ENCODE results near the gene ERO1B. TPM values are rescaled to one million over a fixed set of nuclear protein-coding genes. Genes with fewer than 3 reads are reported as not detected.
A peak's percentile ranks its signal among the peaks of the same experiment; 100 is the strongest.

Gene ERO1B
- total RNA-seq, 3 donors from 2014 or later (not counting 1 experiment from before 2014, with no cell fraction given) = 14.7 to 17.8 (median 16.5) TPM

- H3K4me1 Mint-ChIP-seq = peaks cover 0 to 18% of the 10 kb centered on the region in 2 donors
- Histone ChIP-seq H3K9me3 (ENCODE audit: control insufficient read depth, insufficient read depth, low read length) (peaks cover 5% of the 10 kb centered on the region), H3K27me3 (ENCODE audit: control insufficient read depth, insufficient read depth, low read length) (no peaks in the 10 kb centered on the region), H3K4me1 (ENCODE audit: control insufficient read depth, insufficient read depth, low read length) (no peaks in the 10 kb centered on the region), H3K36me3 (ENCODE audit: control insufficient read depth, insufficient read depth, low read length) (peaks cover 2% of the 10 kb centered on the region), H3K27ac (ENCODE audit: low read length) (no peak overlapping the region), H3K4me3 (ENCODE audit: low read length) (no peak overlapping the region)
- peaks cover 32% of the 10 kb centered on the region for H3K36me3 Mint-ChIP-seq
- H3K9me3 Mint-ChIP-seq = peaks cover 6 to 21% of the 10 kb centered on the region in 2 donors
- intact Hi-C loops (cut with micrococcal nuclease) = no loop called here
- no peak for ATAC-seq
- peak in 1 of 2 donors; percentile 11 for DNase-seq
- H3K27ac Mint-ChIP-seq = no peak overlapping the region
- no peak for TF ChIP-seq CTCF (IDR thresholded peaks at IDR 0.05)
- no peak overlapping the region for H3K4me3 Mint-ChIP-seq
- no CpG with 5 or more reads among the region's 1 CpG for WGBS (ENCODE audit: insufficient coverage)
- no peaks in the 10 kb centered on the region for H3K27me3 Mint-ChIP-seq (ENCODE audit: low read depth in 2 of 2)
Measured at GRCh38 chr1:236259043-236259442, 22.7 kb downstream of the ERO1B start.

- no peak overlapping the region for H3K4me3 ChIP-seq (ENCODE audit: low read length)
- no peak overlapping the region for H3K27ac Mint-ChIP-seq
- no peak for TF ChIP-seq CTCF (IDR thresholded peaks at IDR 0.05)
- H3K9me3 Mint-ChIP-seq = peaks cover 6 to 21% of the 10 kb centered on the region in 2 donors
- peaks cover 2% of the 10 kb centered on the region for H3K36me3 ChIP-seq (ENCODE audit: control insufficient read depth, insufficient read depth, low read length)
- H3K4me1 Mint-ChIP-seq = peaks cover 0 to 20% of the 10 kb centered on the region in 2 donors
- H3K27me3 ChIP-seq (ENCODE audit: control insufficient read depth, insufficient read depth, low read length) = no peaks in the 10 kb centered on the region
- intact Hi-C loops (cut with micrococcal nuclease) = no loop called here
- no peak overlapping the region for H3K27ac ChIP-seq (ENCODE audit: low read length)
- H3K27me3 Mint-ChIP-seq (ENCODE audit: low read depth in 2 of 2) = no peaks in the 10 kb centered on the region
- no peak for DNase-seq
- ATAC-seq = no peak
- H3K4me3 Mint-ChIP-seq = no peak overlapping the region
- no peaks in the 10 kb centered on the region for H3K4me1 ChIP-seq (ENCODE audit: control insufficient read depth, insufficient read depth, low read length)
- 100% methylated on average over 2 of the region's 4 CpGs for WGBS (ENCODE audit: insufficient coverage)
- peaks cover 32% of the 10 kb centered on the region for H3K36me3 Mint-ChIP-seq
- peaks cover 5% of the 10 kb centered on the region for H3K9me3 ChIP-seq (ENCODE audit: control insufficient read depth, insufficient read depth, low read length)
Measured at GRCh38 chr1:236258114-236258622, 23.6 kb downstream of the ERO1B start.

- Mint-ChIP-seq H3K27ac (no peak overlapping the region), H3K36me3 (peaks cover 32% of the 10 kb centered on the region), H3K9me3 (peaks cover 6 to 20% of the 10 kb centered on the region in 2 donors), H3K4me3 (no peak overlapping the region), H3K4me1 (peaks cover 0 to 20% of the 10 kb centered on the region in 2 donors), H3K27me3 (ENCODE audit: low read depth in 2 of 2) (no peaks in the 10 kb centered on the region)
- no peaks in the 10 kb centered on the region for H3K4me1 ChIP-seq (ENCODE audit: control insufficient read depth, insufficient read depth, low read length)
- intact Hi-C loops (cut with micrococcal nuclease) = no loop called here
- H3K27me3 ChIP-seq (ENCODE audit: control insufficient read depth, insufficient read depth, low read length) = no peaks in the 10 kb centered on the region
- peaks cover 4% of the 10 kb centered on the region for H3K36me3 ChIP-seq (ENCODE audit: control insufficient read depth, insufficient read depth, low read length)
- no peak overlapping the region for H3K27ac ChIP-seq (ENCODE audit: low read length)
- TF ChIP-seq CTCF (IDR thresholded peaks at IDR 0.05) = no peak
- H3K9me3 ChIP-seq (ENCODE audit: control insufficient read depth, insufficient read depth, low read length) = peaks cover 5% of the 10 kb centered on the region
- no peak for DNase-seq
- H3K4me3 ChIP-seq (ENCODE audit: low read length) = no peak overlapping the region
- ATAC-seq = no peak
Measured at GRCh38 chr1:236257216-236257615, 24.5 kb downstream of the ERO1B start.
